H9 (cell line): ENCODE data around the gene SHMT2. TPM values are rescaled to one million over a fixed set of nuclear protein-coding genes. Genes with fewer than 3 reads are reported as not detected.

ENCODE experiments used
- DNase-seq: peaks from one replicate; pipeline ENCODE4 v3.0.0-alpha.2; 2017
- H2AFZ ChIP-seq: one replicate; pipeline ENCODE4 v1.6.1; 2013; ENCODE audit warnings: mild to moderate bottlenecking, low read length, control low read depth, moderate library complexity
- H2AK5ac ChIP-seq: 2 replicates; pipeline ENCODE4 v1.6.1; 2013; ENCODE audit warnings: low read length, control low read depth, mixed read lengths; ENCODE audit not compliant: insufficient read length
- H2BK120ac ChIP-seq: one replicate; pipeline ENCODE4 v1.6.1; 2013; ENCODE audit warnings: low read depth, mild to moderate bottlenecking, low read length, control low read depth, inconsistent platforms; ENCODE audit not compliant: poor library complexity, severe bottlenecking
- H2BK12ac ChIP-seq: 2 replicates; pipeline ENCODE4 v1.6.1; 2013; ENCODE audit warnings: low read length, control low read depth, mixed read lengths, low read depth; ENCODE audit not compliant: insufficient read length
- H2BK15ac ChIP-seq: 2 replicates; pipeline ENCODE4 v1.6.1; 2013; ENCODE audit warnings: low read depth, low read length, control low read depth
- H2BK20ac ChIP-seq: one replicate; pipeline ENCODE4 v1.6.1; 2013; ENCODE audit warnings: low read depth, mild to moderate bottlenecking, low read length, control low read depth, inconsistent platforms; ENCODE audit not compliant: poor library complexity, severe bottlenecking
- H2BK5ac ChIP-seq: 2 replicates; pipeline ENCODE4 v1.6.1; 2013; ENCODE audit warnings: low read length, control low read depth, mixed read lengths; ENCODE audit not compliant: insufficient read length
- H3K14ac ChIP-seq: 2 replicates; pipeline ENCODE4 v1.6.1; 2013; ENCODE audit warnings: low read length, control low read depth; ENCODE audit not compliant: insufficient read depth
- H3K18ac ChIP-seq: 2 replicates; pipeline ENCODE4 v1.6.1; 2013; ENCODE audit warnings: low read depth, mild to moderate bottlenecking, mixed read lengths, low read length, control low read depth; ENCODE audit not compliant: insufficient read length
- H3K23ac ChIP-seq: 2 replicates; pipeline ENCODE4 v1.6.1; 2013; ENCODE audit warnings: low read length, control low read depth, mixed read lengths, low read depth; ENCODE audit not compliant: insufficient read length
- H3K23me2 ChIP-seq: 2 replicates; pipeline ENCODE4 v1.6.1; 2013; ENCODE audit warnings: low read depth, mild to moderate bottlenecking, mixed read lengths, low read length, control low read depth; ENCODE audit not compliant: insufficient read length, poor library complexity, severe bottlenecking
- H3K27ac ChIP-seq: 2 replicates; pipeline ENCODE4 v1.5.1; 2013; ENCODE audit warnings: low read length, control low read depth, mixed read lengths, low read depth; ENCODE audit not compliant: insufficient read length
- H3K27me3 ChIP-seq: 2 replicates; pipeline ENCODE4 v1.6.1; 2013; ENCODE audit warnings: low read length, control low read depth, inconsistent platforms; ENCODE audit not compliant: insufficient read depth
- H3K4ac ChIP-seq: 2 replicates; pipeline ENCODE4 v1.6.1; 2013; ENCODE audit warnings: low read depth, mild to moderate bottlenecking, control low read depth, inconsistent platforms, low read length, moderate library complexity
- H3K4me1 ChIP-seq: 2 replicates; pipeline ENCODE4 v1.6.1; 2013; ENCODE audit warnings: low read length, control low read depth, inconsistent platforms; ENCODE audit not compliant: insufficient read depth
- H3K4me2 ChIP-seq: 2 replicates; pipeline ENCODE4 v1.6.1; 2013; ENCODE audit warnings: low read length, control low read depth, mixed read lengths; ENCODE audit not compliant: insufficient read length, insufficient read depth
- H3K56ac ChIP-seq: 2 replicates; pipeline ENCODE4 v1.6.1; 2013; ENCODE audit warnings: low read depth, mild to moderate bottlenecking, mixed read lengths, low read length, control low read depth; ENCODE audit not compliant: insufficient read length
- H3K79me1 ChIP-seq: 2 replicates; pipeline ENCODE4 v1.6.1; 2013; ENCODE audit warnings: low read depth, mild to moderate bottlenecking, moderate library complexity, low read length, control low read depth, inconsistent platforms; ENCODE audit not compliant: insufficient read depth, poor library complexity, severe bottlenecking
- H3K79me2 ChIP-seq: 2 replicates; pipeline ENCODE4 v1.6.1; 2013; ENCODE audit warnings: low read length, control low read depth, inconsistent platforms; ENCODE audit not compliant: insufficient read depth
- H3K9ac ChIP-seq: 2 replicates; pipeline ENCODE4 v1.6.1; 2013; ENCODE audit warnings: low read length, control low read depth, mixed read lengths; ENCODE audit not compliant: insufficient read length; ENCODE audit errors: extremely low read depth
- H3K9me3 ChIP-seq: one replicate; pipeline ENCODE4 v1.6.1; 2013; ENCODE audit warnings: low read depth, low read length, inconsistent platforms; ENCODE audit not compliant: control insufficient read depth
- H3T11ph ChIP-seq: one replicate; pipeline ENCODE4 v1.6.1; 2013; ENCODE audit warnings: mild to moderate bottlenecking, low read length, control low read depth, inconsistent platforms
- H4K20me1 ChIP-seq: one replicate; pipeline ENCODE4 v1.6.1; 2013; ENCODE audit not compliant: control insufficient read depth, insufficient read length, insufficient read depth
- H4K5ac ChIP-seq: 2 replicates; pipeline ENCODE4 v1.6.1; 2013; ENCODE audit warnings: low read depth, mild to moderate bottlenecking, mixed read lengths, low read length, control low read depth; ENCODE audit not compliant: insufficient read length
- H4K8ac ChIP-seq: replicated peaks from 2 replicates; pipeline ENCODE4 v1.6.1; 2013; ENCODE audit warnings: low read length, control low read depth, mixed read lengths, low read depth; ENCODE audit not compliant: insufficient read length
- H4K91ac ChIP-seq: 2 replicates; pipeline ENCODE4 v1.6.1; 2013; ENCODE audit warnings: low read depth, mild to moderate bottlenecking, moderate library complexity, mixed read lengths, low read length, control low read depth; ENCODE audit not compliant: insufficient read length
- H3K27ac Mint-ChIP-seq, 3 experiments: 2 replicates in 2 of 3; 3 replicates in 1 of 3; pipeline ENCODE4 v1.8.0; 2020 to 2021; ENCODE audit warnings: mixed read lengths in 3 of 3, mild to moderate bottlenecking in 1 of 3, moderate library complexity in 1 of 3
- H3K27me3 Mint-ChIP-seq: 2 replicates; pipeline ENCODE4 v1.8.0; 2021; ENCODE audit warnings: low read depth, mild to moderate bottlenecking, moderate library complexity, mixed read lengths
- H3K36me3 Mint-ChIP-seq, 3 experiments: 2 replicates in 2 of 3; 3 replicates in 1 of 3; pipeline ENCODE4 v1.8.0; 2020 to 2021; ENCODE audit warnings: low read depth in 3 of 3, mixed read lengths in 3 of 3; ENCODE audit not compliant: insufficient read depth in 1 of 3
- H3K4me1 Mint-ChIP-seq, 2 experiments: 2 replicates each; pipeline ENCODE4 v1.8.0; 2020; ENCODE audit warnings: mixed read lengths in 2 of 2
- H3K4me3 Mint-ChIP-seq, 2 experiments: 2 replicates in 1 of 2; 3 replicates in 1 of 2; pipeline ENCODE4 v1.8.0; 2020 to 2021; ENCODE audit warnings: mild to moderate bottlenecking in 2 of 2, mixed read lengths in 2 of 2, moderate library complexity in 1 of 2
- H3K9me3 Mint-ChIP-seq, 2 experiments: 2 replicates in 1 of 2; 3 replicates in 1 of 2; pipeline ENCODE4 v1.8.0; 2020; ENCODE audit warnings: mild to moderate bottlenecking in 2 of 2, mixed read lengths in 2 of 2, moderate library complexity in 1 of 2
- CTCF ChIP-seq: fragments of 200-600 bp; sonication (generic); conservative IDR thresholded peaks from 3 replicates; pipeline ENCODE4 v1.8.0; 2021; ENCODE audit warnings: antibody characterized with exemption, mild to moderate bottlenecking
- WGBS: extraction: QIAGEN DNeasy Blood & Tissue Kit; methylation state at CpG from one replicate; pipeline ENCODE4 v1.1.7; 2013; ENCODE audit warnings: missing lambda C conversion rate, low lambda C conversion rate, mixed read lengths; ENCODE audit not compliant: insufficient read length; ENCODE audit errors: extremely low coverage; 5-methylcytosine and 5-hydroxymethylcytosine counted together
- total RNA-seq: library from RNA; stranded (reverse); gene quantifications from 2 replicates; pipeline ENCODE4 v1.2.1, GENCODE V29; 2021

The SHMT2 gene
- total RNA-seq, 1 experiment from 2014 or later, result 260 TPM

GRCh38 chr12:57248934-57249742 lies 19.6 kb downstream of the SHMT2 start:
- DNase-seq, result peak; percentile 36

More at GRCh38 chr12:57248934-57249742, 19.6 kb downstream of the SHMT2 start:
- Histone ChIP-seq H3K4me2 (no peak overlapping the region), H4K91ac (no peak overlapping the region), H2AK5ac (no peak overlapping the region), H3K14ac (no peak overlapping the region), H3K23me2 (no peaks in the 10 kb centered on the region), H3K4me1 (peaks cover 10% of the 10 kb centered on the region), H3K27me3 (no peaks in the 10 kb centered on the region), H3K18ac (no peak overlapping the region), H3K23ac (no peak overlapping the region), H3K79me1 (no peaks in the 10 kb centered on the region), H2BK120ac (no peak overlapping the region), H4K5ac (no peak overlapping the region), H2BK12ac (no peak overlapping the region), H3T11ph (no peak overlapping the region), H3K9me3 (no peaks in the 10 kb centered on the region), H3K9ac (no peak overlapping the region), H3K27ac (no peak overlapping the region), H3K4ac (no peak overlapping the region), H4K8ac (no peak overlapping the region), H2BK20ac (no peak overlapping the region), H2BK5ac (no peak overlapping the region), H2BK15ac (no peak overlapping the region), H2AFZ (no peak overlapping the region), H4K20me1 (no peaks in the 10 kb centered on the region), H3K56ac (no peak overlapping the region), H3K79me2 (no peaks in the 10 kb centered on the region)
- Mint-ChIP-seq H3K4me3 (no peak overlapping the region), H3K27me3 (peaks cover 14% of the 10 kb centered on the region), H3K36me3 (peaks cover 0 to 3% (median 0%) of the 10 kb centered on the region in 3 experiments; a peak in 2 of 7 replicates), H3K27ac (no peak overlapping the region), H3K4me1 (peaks cover 36 to 47% of the 10 kb centered on the region in 2 experiments), H3K9me3 (no peaks in the 10 kb centered on the region)
- no CpG with 5 or more reads among the region's 7 CpGs for WGBS
- 0 out of 3 replicates have a peak, but pooled peaks have one; percentile 28 for TF ChIP-seq CTCF
